ENCODE measurements around the gene TADA2A.
A peak's percentile ranks its signal among the peaks of the same experiment; 100 is the strongest.

The TADA2A gene

GRCh38 chr17:37375706-37376105, 31.0 kb upstream of the TADA2A start, which contains the start of gene C17orf78:
Gene C17orf78 (plus strand): TSS chr17:37375985. CDS start chr17:37376093, 108 bp downstream.
- POLR2A ChIA-PET, result interaction anchor here (1.1 kb wide), 1 partner anchor 15 kb away, joined by 3 read pairs; no protein-coding TSS in a partner anchor
- no peaks in the 10 kb centered on the region for H3K9me3 ChIP-seq (ENCODE audit: control insufficient read depth, insufficient read depth, low read depth, low read length)
- no peak within 1 kb of the TSS for H3K4me3 ChIP-seq (ENCODE audit: low read depth, low read length)
- no peak for TF ChIP-seq ZNF580 (tag by site-specific recombination; IDR thresholded peaks at IDR 0.05)
- TF ChIP-seq ZNF121 (tag by site-specific recombination; IDR thresholded peaks at IDR 0.05), result no peak
- TF ChIP-seq ZNF768 (tag by site-specific recombination; IDR thresholded peaks at IDR 0.05), result no peak
- no peak for TF ChIP-seq ZNF112 (tag by site-specific recombination; IDR thresholded peaks at IDR 0.05)
- H3K4me1 ChIP-seq (ENCODE audit: control insufficient read depth, insufficient read depth, low read length), result no peaks in the 10 kb centered on the region; the same call in 1 of the 2 replicates
- H3K36me3 ChIP-seq (ENCODE audit: control insufficient read depth in 2 of 2, insufficient read depth in 1 of 2, low read length in 2 of 2), result no peaks in the 10 kb centered on the region; a peak in 1 of 3 replicates
- CTCF ChIA-PET, result interaction anchor here (0.6 to 8.1 kb wide), 9 partner anchors 14 to 474 kb away, joined by 3 to 141 read pairs (median 8); no protein-coding TSS in a partner anchor
- no peak within 1 kb of the TSS for H3K27ac ChIP-seq (ENCODE audit: extremely low read depth, low read depth, low read length)

DNA sequence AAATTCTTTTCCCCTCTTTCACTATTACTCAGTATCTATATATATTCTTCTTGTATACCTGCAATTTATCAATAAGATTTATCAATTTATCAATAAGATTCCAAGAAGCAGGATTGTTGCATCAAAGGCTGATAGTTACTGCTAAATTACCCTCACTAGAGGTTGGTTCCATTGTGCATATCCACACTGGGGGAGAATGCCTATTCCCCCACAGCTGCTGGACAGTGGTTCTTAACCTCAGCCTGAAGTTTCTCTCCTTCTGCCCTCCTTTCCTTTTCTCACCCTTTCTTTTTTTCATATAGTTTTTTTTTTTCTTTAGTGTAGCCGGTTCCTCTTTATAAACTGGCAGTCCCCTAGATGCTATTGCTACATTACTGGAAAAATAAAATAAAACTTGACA, 24.6 kb upstream of the TADA2A start:
- 0 out of 2 replicates have a peak, but pooled peaks cover 2% of the 10 kb centered on the region for H3K4me1 ChIP-seq (ENCODE audit: control insufficient read depth, insufficient read depth, low read length)
- no peaks in the 10 kb centered on the region; a peak in 1 of 3 replicates for H3K36me3 ChIP-seq (ENCODE audit: control insufficient read depth in 2 of 2, insufficient read depth in 1 of 2, low read length in 2 of 2)
- H3K4me3 ChIP-seq (ENCODE audit: low read depth, low read length), result no peak overlapping the region
- no peak for TF ChIP-seq KLF16 (tag by site-specific recombination; IDR thresholded peaks at IDR 0.05)
- TF ChIP-seq PRDM10 (tag by site-specific recombination; IDR thresholded peaks at IDR 0.05), result peak; percentile 68
- no peak for TF ChIP-seq YY2 (tag by site-specific recombination; IDR thresholded peaks at IDR 0.05)
- TF ChIP-seq ZNF140 (tag by site-specific recombination; IDR thresholded peaks at IDR 0.05), result no peak
- H3K27ac ChIP-seq (ENCODE audit: extremely low read depth, low read depth, low read length), result no peak overlapping the region
- CTCF ChIA-PET, result interaction anchor here (2.0 kb wide), 1 partner anchor 9 kb away, joined by 33 read pairs; no protein-coding TSS in a partner anchor
- POLR2A ChIA-PET, result interaction anchor here (0.6 kb wide), 1 partner anchor 105 kb away, joined by 4 read pairs; no protein-coding TSS in a partner anchor
- no peaks in the 10 kb centered on the region for H3K9me3 ChIP-seq (ENCODE audit: control insufficient read depth, insufficient read depth, low read depth, low read length)

- ChIA-PET CTCF (interaction anchor here (1.8 to 10.9 kb wide), 2 partner anchors 9 to 12 kb away, joined by 10 to 141 read pairs; partner anchors contain the start of gene C17orf78), POLR2A (interaction anchor here (1.1 kb wide), 1 partner anchor 22 kb away, joined by 3 read pairs; the partner anchor contains the start of genes ACACA and TADA2A)
- Histone ChIP-seq H3K27ac (ENCODE audit: extremely low read depth, low read depth, low read length) (no peak overlapping the region), H3K9me3 (ENCODE audit: control insufficient read depth, insufficient read depth, low read depth, low read length) (no peaks in the 10 kb centered on the region), H3K4me1 (ENCODE audit: control insufficient read depth, insufficient read depth, low read length) (0 out of 2 replicates have a peak, but pooled peaks cover 2% of the 10 kb centered on the region), H3K36me3 (ENCODE audit: control insufficient read depth in 2 of 2, insufficient read depth in 1 of 2, low read length in 2 of 2) (no peaks in the 10 kb centered on the region; a peak in 1 of 3 replicates), H3K4me3 (ENCODE audit: low read depth, low read length) (no peak overlapping the region)
- TF ChIP-seq ZNF10 (tag by site-specific recombination; IDR thresholded peaks at IDR 0.05) (no peak), MZF1 (tag by site-specific recombination; IDR thresholded peaks at IDR 0.05; ENCODE audit: borderline replicate concordance) (peak; percentile 45; the same call in 1 of the 2 replicates)
These were observed 22.0 kb upstream of the TADA2A start for GRCh38 chr17:37384560-37385149.

DNA sequence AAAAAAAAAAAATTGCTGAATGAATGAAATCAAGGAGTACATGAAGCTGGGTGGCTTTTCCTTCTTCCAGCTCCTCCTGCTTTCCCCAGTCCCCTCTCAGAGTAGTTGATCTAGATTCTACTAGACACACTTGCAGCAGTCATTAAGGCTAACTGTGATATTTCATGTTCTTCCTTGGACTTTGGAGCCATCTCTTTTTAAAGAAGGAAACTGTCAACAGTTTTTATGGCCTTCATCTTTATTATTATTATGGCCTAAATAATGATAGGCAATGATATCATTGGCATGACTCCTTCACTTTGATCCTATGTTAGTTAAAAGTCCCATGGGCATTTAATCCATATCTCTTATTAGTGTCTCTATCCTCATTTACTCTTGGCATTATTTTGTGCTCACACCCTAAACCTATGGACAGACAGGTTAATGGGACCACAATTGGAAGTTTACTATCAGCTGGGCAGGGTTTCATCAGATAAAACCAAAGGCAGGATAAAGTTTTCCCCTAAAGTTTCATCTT, 21.2 kb upstream of the TADA2A start:
- Histone ChIP-seq H3K4me3 (ENCODE audit: low read depth, low read length) (no peak overlapping the region), H3K27ac (ENCODE audit: extremely low read depth, low read depth, low read length) (0 out of 2 replicates have a peak overlapping the region, but pooled peaks have one; percentile 13), H3K9me3 (ENCODE audit: control insufficient read depth, insufficient read depth, low read depth, low read length) (no peaks in the 10 kb centered on the region), H3K4me1 (ENCODE audit: control insufficient read depth, insufficient read depth, low read length) (0 out of 2 replicates have a peak, but pooled peaks cover 2% of the 10 kb centered on the region), H3K36me3 (ENCODE audit: control insufficient read depth in 2 of 2, insufficient read depth in 1 of 2, low read length in 2 of 2) (no peaks in the 10 kb centered on the region; a peak in 1 of 3 replicates)
- CTCF ChIA-PET, result interaction anchor here (0.7 to 10.9 kb wide), 4 partner anchors 10 to 786 kb away, joined by 3 to 141 read pairs (median 6); partner anchors contain the start of gene C17orf78
- POLR2A ChIA-PET, result interaction anchor here (1.1 kb wide), 1 partner anchor 22 kb away, joined by 3 read pairs; the partner anchor contains the start of genes ACACA and TADA2A
- TF ChIP-seq ZNF157 (tag by site-specific recombination; IDR thresholded peaks at IDR 0.05) (no peak), INSM2 (tag by site-specific recombination; IDR thresholded peaks at IDR 0.05) (no peak), ZNF530 (tag by site-specific recombination; IDR thresholded peaks at IDR 0.05; ENCODE audit: low read depth) (no peak), ZNF280D (tag by site-specific recombination; IDR thresholded peaks at IDR 0.05) (no peak), YY1 (tag by site-specific recombination; IDR thresholded peaks at IDR 0.05) (no peak), ZNF266 (tag by site-specific recombination; IDR thresholded peaks at IDR 0.05; ENCODE audit: low read depth) (no peak), BCL11A (tag by site-specific recombination; IDR thresholded peaks at IDR 0.05; ENCODE audit: low read depth) (no peak)

Data from HEK293 (cell line).